Hematopoietic multipotent progenitor cell treated with erythropoietin and hydrocortisone succinate and interleukin-3 and kit ligand, for 17 days (in vitro differentiated cells): ENCODE data around the gene ORMDL1.
"Not testable (repeated sequence)": the region's sequence is repeated elsewhere in the genome, so short reads cannot be mapped to it uniquely, and the experiment has no call there.

Source experiments
- DNase-seq: peaks from one replicate; pipeline ENCODE4 v3.0.0-alpha.2; 2015; ENCODE audit warnings: low spot score

ORMDL1 gene

DNA sequence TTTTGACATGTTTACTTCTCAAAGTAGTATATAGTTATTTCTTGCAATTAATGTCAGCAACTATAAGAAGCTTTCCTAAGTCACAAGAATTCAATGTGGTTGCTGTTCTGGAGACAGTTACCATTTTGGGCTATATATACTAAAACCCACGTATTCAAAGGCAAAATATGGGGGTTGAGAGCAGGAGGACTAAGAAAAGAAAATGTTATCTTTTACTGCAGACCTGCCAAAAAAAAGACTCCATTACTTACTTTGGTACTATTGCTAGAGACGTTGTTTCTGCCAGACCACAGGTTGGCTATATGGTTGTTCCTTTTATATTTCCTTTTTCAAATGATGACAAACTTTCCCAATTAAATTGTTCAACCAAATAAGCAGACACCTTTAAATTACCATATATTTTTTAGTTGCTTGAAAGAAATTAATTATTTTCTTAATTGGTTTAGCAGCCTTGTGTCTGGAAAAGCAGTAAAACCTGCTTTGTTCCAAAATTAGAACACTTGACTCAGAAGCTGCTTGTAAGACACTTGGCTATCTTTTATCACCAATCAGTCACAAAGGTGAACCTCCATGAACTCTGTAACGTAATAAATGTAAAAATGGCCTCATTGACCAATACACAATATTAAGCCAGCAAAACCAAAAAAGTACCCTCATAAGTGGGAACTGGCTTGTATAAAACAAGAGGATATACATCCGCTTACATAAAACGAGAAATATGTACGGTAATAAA, 13.4 kb downstream of the ORMDL1 start:
- DNase-seq = no peak

DNA sequence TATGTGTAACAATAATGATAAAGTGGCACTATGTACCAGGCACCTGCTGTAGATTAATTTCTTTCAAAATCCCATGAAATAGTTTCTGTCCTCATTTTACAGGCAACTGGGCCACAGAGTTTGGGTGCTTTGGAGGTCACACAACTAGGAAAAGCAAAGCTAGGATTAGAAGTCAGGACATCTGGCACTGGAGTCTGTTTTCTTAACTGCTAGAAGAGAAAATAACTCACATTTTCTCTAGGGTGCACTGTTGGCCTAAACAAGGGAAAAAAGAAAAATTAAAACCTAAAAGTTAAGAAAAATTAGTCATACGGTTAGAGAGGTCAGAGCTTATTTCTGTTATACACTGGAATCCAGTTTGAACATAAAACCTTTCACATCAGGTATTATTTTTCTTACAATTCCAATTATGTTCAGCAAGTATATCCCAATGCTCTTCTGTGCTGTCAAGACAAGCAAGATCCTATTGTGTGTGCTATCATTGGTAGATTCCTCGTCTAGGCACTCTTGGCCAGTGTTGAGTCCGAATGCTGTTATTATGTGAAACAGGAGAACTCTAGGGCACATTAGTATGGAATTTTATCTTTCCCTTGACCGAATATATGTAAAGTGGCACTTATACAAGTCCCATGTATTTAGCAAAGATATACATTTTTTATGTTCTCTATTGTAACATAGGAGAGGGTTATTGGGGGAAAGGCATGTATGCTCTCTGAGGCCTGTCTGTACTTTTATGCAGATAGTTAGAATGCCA, 20.1 kb downstream of the ORMDL1 start:
- peak; percentile 31 for DNase-seq

DNA sequence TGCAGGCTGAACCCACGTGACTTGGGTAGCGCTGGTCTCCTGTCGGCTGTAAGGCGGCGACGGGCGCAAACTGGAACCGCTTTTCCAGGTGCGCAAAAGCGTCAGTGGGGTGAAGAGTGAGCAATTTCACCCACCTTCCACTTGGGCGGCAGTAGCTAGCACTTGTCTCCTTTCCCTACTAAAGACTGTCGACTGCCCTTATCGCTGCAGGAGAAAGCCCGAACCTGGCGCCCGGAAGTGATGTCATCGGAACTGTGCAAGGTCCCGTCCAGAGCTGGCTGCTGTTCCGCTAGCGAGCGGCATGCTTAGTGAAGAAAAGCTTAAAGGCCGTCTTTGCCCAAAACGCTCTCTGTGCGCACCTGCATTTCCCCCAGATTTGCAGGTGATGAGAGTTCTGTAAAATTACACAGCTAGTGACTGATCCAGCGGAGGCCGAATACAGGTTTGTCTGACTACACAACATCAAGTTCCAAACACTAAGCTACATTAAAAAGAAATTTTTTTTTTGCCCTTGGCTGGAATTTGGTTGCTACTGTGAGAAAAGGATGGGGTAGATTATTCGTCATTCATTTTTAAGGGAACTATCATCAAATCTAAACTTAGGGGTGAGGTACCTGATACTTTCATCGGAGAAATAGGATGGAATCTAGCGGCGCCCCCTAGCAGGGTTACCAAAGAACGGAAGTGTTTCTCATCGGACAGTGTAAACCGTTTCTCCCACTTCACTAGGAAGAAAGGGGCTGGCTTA, 21.4 kb downstream of the ORMDL1 start, which contains the start of gene OSGEPL1:
OSGEPL1 (minus strand) TSS at position 242 of the 748 bp plus-strand sequence. CDS start 1,152 bp downstream, outside the sequence.
- DNase-seq = peak; percentile 96

DNA sequence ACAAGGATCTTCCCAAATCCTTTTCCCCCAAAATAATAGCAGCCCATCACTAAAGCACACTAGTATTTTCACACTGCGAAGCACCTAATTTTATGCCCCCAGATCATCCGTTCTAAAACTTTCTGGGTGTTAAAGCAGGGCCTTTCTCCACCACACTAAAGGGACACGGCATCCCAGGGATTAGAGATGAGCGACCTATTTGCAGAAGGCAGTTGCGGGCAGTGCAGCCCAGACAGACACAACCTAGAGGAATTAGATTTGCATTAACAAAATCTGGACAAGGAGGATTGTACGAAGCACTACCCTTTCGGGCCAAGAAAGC, 21.9 kb downstream of the ORMDL1 start:
- no peak for DNase-seq

DNA sequence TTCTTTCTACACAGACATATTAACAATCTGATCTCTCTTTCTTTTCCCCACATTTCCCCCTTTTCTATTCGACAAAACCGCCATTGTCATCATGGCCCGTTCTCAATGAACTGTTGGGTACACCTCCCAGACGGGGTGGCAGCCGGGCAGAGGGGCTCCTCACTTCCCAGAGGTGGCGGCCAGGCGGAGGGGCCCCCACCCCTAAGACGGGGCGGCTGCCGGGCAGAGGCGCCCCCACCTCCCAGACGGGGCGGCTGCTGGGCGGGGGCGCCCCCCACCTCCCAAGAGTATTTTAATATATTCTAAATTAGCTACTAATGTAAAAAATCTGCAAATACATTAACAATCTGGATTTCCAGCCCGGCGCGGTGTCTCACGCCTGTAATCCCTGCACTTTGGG, 24.0 kb downstream of the ORMDL1 start:
- not testable (repeated sequence) for DNase-seq

DNA sequence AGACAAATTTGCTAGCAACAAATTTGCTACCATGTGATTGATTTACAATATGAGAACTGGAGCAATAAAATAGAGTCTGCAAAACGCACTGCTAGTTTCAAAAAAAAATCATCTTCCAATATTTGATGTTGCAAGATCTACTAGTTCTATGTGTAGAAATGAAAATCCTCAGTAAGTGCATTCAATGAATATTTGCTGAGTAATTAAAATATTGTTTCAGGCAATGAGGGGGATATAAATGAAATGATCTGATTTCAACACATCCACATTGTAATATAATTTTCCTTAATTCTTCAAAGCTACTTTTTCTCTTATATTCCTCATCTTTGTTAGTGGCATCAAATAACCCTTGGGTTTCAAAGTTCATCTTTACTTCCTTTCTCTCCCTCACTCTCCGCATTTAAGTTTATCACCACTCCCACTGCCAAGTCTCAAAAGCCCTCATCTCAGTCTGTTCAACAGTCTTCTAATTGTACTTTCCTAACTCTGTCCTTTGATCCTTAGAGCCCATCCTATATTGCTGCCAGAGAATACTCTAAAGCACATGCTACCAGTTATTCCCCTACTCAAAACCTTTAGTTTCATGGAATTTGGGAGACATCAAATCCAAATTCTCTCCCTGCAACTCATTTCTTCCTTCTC, 27.7 kb downstream of the ORMDL1 start:
- no peak for DNase-seq

DNA sequence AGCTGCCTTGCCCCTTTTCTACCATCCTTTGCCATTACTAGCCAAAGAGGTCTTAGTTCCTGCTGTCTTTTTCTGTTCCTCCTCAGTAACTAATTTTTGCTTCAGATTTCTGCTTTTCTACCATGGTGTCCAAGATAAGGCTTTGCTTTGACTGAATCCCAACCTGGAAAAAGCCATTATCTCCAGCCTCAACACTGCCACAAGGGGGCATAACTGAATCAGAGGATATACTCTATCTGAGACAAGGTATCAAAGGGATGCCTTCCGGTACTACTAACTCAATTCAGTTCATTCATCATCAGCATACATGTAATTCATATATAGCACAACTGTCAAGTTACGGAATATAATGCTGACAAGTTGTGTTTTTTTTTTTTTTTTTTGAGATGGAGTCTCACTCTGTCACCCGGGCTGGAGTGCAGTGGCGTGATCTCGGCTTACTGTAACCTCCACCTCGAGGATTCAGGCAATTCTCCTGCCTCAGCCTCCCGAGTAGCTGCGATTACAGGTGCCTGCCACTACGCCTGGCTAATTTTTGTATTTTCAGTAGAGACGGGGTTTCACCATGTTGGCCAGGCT, 33.0 kb downstream of the ORMDL1 start:
- peak; percentile 75 for DNase-seq

DNA sequence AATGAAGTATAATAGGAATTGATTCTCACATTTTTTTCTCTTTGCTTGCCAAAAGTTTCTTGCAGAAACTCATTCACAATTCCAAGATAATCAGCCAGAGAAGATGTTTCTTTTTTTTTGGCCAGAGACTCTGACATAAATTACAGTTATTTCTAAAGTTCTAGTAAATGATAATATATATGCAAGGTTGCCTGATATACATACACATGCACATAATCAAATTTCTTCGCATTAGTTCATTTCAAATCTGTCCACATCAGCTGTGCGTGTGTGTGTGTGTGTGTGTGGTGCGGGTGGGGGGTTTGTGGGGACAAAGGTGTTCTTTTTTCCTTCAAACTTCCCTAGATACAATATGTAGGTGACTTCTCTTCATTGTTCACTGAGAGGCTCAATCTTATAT, 54.7 kb downstream of the ORMDL1 start:
- no peak for DNase-seq

DNA sequence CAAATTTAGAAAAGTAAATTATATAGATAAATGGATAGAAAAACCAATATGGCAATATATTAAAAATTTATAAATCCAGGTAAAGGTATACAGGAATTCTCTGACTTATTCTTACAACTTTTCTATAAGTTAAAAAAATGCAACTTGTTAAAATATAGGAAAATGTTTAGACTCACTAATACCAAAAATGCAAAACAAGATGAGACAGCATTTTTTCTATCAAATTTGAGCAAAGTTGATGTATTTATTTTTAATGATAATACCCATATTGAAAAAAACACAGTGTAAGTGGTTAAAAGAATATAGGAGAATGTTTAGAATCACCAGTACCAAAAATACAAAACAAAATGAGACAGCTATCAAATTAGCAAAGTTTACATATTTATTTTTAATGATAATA, 57.3 kb downstream of the ORMDL1 start:
- DNase-seq = no peak

DNA sequence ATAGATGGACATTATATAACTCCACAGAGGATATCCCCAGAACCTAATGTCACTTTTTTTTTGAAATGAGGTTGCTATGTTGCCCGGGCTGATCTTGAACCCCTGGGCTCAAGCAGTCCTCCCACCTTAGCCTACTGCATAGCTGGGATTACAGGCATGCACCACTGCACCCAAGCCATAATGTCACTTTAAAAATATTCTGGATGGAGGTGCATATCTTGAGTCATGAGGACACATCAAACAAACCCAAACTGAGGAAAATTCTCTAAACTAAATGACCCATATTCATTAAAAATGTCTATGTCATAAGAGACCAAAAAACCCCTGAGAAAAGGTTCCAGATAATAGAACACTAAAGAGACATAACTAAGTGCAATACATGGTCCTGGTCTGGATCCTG, 57.9 kb downstream of the ORMDL1 start:
- no peak for DNase-seq

DNA sequence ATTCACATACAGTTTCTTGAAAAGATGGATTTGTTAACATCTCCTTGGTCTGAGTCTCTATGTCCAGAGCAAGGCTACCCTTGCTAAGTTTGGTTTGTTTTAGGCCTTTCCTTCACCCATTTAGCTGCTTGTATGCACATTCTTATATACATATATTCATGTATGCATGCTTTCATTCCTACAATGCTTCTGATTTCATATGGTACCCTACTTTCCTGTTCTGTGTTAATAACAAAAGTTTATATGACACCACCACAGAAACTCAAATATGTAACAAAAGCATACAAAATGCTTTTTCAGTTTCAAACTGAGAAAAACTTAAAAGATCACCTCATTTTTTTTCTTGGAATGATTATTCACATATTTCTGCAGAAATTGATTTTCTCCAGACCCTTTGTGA, 60.9 kb downstream of the ORMDL1 start:
- no peak for DNase-seq
